ENCODE measurements around the gene CSF1R. TPM values are rescaled to one million over a fixed set of nuclear protein-coding genes. Genes with fewer than 3 reads are reported as not detected.

The CSF1R gene
- total and polyA plus RNA-seq, 2 donors from 2014 or later: 7.5 to 55.8 TPM

DNA sequence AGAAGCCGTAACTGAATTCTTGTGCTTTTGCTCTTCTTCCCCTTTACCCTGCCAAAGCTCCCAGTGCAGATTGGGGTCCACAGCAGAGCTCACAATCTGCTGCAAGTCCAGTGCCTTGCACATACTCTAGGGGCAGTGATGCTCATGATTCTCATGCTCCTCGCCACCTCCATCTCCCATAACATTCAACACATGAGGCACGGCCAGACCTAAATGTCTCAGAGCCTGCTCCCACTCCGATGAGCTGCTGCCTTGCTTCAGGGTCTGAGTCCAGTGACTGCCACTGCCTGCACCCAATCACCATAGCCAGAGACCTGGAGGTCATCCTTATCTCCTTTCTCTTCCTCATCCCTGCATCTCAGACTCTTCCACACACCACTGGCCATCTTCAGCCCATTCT lies 10.5 kb downstream of the CSF1R start:
- intact Hi-C loops (cut with DNase I): no loop called here
- DNase-seq: peak in 1 of 5 donors; percentile 17

GRCh38 chr5:150075233-150075632 lies 11.1 kb downstream of the CSF1R start:
- Histone ChIP-seq H3K9me3 (ENCODE audit: control insufficient read depth in 2 of 3, insufficient read depth in 1 of 3, low read length in 3 of 3) (no peaks in the 10 kb centered on the region), H3K27me3 (ENCODE audit: control insufficient read depth, insufficient read depth, low read length) (no peaks in the 10 kb centered on the region), H3K27ac (ENCODE audit: low read depth in 2 of 2, low read length in 2 of 2) (no peak overlapping the region), H3K4me1 (ENCODE audit: control insufficient read depth in 2 of 3, insufficient read depth in 2 of 3, low read depth in 1 of 3, low read length in 3 of 3) (no peaks in the 10 kb centered on the region), H3K9ac (ENCODE audit: low read length in 3 of 3) (no peak overlapping the region), H3K36me3 (ENCODE audit: control insufficient read depth in 2 of 3, insufficient read depth in 3 of 3, low read length in 3 of 3) (no peaks in the 10 kb centered on the region), H3K4me3 (ENCODE audit: low read length in 3 of 3) (no peak overlapping the region)
- FAIRE-seq: no peak
- intact Hi-C loops (cut with DNase I): no loop called here
- DNase-seq: peak in 1 of 5 donors; percentile 11
- TF ChIP-seq, protein P1, sequence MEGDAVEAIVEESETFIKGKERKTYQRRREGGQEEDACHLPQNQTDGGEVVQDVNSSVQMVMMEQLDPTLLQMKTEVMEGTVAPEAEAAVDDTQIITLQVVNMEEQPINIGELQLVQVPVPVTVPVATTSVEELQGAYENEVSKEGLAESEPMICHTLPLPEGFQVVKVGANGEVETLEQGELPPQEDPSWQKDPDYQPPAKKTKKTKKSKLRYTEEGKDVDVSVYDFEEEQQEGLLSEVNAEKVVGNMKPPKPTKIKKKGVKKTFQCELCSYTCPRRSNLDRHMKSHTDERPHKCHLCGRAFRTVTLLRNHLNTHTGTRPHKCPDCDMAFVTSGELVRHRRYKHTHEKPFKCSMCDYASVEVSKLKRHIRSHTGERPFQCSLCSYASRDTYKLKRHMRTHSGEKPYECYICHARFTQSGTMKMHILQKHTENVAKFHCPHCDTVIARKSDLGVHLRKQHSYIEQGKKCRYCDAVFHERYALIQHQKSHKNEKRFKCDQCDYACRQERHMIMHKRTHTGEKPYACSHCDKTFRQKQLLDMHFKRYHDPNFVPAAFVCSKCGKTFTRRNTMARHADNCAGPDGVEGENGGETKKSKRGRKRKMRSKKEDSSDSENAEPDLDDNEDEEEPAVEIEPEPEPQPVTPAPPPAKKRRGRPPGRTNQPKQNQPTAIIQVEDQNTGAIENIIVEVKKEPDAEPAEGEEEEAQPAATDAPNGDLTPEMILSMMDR (IDR thresholded peaks at IDR 0.05; ENCODE audit: borderline replicate concordance, extremely low read depth, insufficient read depth): no peak

More for the DNA sequence above, 10.5 kb downstream of the CSF1R start:
- TF ChIP-seq, protein P1 (IDR thresholded peaks at IDR 0.05; ENCODE audit: borderline replicate concordance, extremely low read depth, insufficient read depth): no peak
- H3K27ac ChIP-seq (ENCODE audit: low read depth in 2 of 2, low read length in 2 of 2): no peak overlapping the region
- FAIRE-seq: no peak
- no peaks in the 10 kb centered on the region for H3K9me3 ChIP-seq (ENCODE audit: control insufficient read depth in 2 of 3, insufficient read depth in 1 of 3, low read length in 3 of 3)
- no peak overlapping the region for H3K4me3 ChIP-seq (ENCODE audit: low read length in 3 of 3)
- no peaks in the 10 kb centered on the region for H3K27me3 ChIP-seq (ENCODE audit: control insufficient read depth, insufficient read depth, low read length)
- no peak overlapping the region for H3K9ac ChIP-seq (ENCODE audit: low read length in 3 of 3)
- no peaks in the 10 kb centered on the region for H3K36me3 ChIP-seq (ENCODE audit: control insufficient read depth in 2 of 3, insufficient read depth in 3 of 3, low read length in 3 of 3)
- no peaks in the 10 kb centered on the region for H3K4me1 ChIP-seq (ENCODE audit: control insufficient read depth in 2 of 3, insufficient read depth in 2 of 3, low read depth in 1 of 3, low read length in 3 of 3)

DNA sequence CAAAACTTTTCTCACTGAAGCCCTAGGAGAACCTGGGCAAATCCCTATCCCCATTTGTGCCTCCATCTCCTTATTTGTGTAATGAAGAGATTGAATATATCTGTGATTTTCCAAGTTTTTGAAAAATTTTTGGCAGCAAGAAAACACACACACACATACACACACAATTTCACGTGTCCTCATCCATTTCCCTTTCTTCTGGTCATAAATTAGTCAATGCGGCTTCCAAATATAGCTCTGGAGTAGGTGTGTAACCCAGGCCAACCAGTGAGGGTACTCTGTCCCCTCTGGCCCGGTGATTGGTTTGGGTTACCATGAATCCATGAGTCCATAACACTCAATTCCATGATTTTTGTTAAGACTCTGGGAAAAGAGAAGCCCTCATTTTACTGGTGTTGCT lies 12.7 kb downstream of the CSF1R start:
- TF ChIP-seq, protein P1 (IDR thresholded peaks at IDR 0.05; ENCODE audit: borderline replicate concordance, extremely low read depth, insufficient read depth): no peak
- no peak for FAIRE-seq
- intact Hi-C loops (cut with DNase I): no loop called here

DNA sequence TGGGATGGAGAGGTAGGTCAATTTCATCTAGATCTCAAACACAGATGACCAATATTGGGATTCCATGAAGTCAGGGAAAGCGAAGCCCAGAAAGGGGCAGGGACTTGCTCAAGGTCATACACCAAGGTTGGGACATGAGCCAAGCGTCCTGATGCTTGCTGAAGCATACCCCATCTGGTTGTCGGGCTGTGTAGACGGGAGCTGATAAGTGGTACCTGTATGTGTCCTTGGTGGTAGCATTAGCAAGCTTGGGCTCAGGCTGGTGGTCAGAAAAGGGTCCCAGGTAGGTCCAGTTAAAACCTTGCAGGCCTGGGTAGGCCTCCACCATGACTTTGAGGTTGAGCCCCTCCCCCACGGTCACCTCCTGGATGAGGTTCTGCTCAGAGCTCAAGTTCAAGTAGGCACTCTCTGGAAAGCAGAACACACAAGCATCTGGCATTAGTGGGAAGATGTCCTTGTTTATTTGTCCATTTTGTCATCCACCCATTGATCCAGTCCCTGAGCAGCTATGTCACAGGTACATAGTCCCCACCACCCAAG lies 13.2 kb downstream of the CSF1R start:
- Histone ChIP-seq H3K9me3 (ENCODE audit: control insufficient read depth in 2 of 3, insufficient read depth in 1 of 3, low read length in 3 of 3) (no peaks in the 10 kb centered on the region), H3K9ac (ENCODE audit: low read length in 3 of 3) (no peak overlapping the region), H3K4me3 (ENCODE audit: low read length in 3 of 3) (no peak overlapping the region), H3K27ac (ENCODE audit: low read depth in 2 of 2, low read length in 2 of 2) (no peak overlapping the region), H3K27me3 (ENCODE audit: control insufficient read depth, insufficient read depth, low read length) (no peaks in the 10 kb centered on the region), H3K4me1 (ENCODE audit: control insufficient read depth in 2 of 3, insufficient read depth in 2 of 3, low read depth in 1 of 3, low read length in 3 of 3) (peaks cover 0 to 2% (median 0%) of the 10 kb centered on the region in 3 donors), H3K36me3 (ENCODE audit: control insufficient read depth in 2 of 3, insufficient read depth in 3 of 3, low read length in 3 of 3) (no peaks in the 10 kb centered on the region)
- intact Hi-C loops (cut with DNase I): no loop called here
- DNase-seq (peak in 1 of 5 donors; percentile 14), FAIRE-seq (no peak)
- TF ChIP-seq, protein P1 (IDR thresholded peaks at IDR 0.05; ENCODE audit: borderline replicate concordance, extremely low read depth, insufficient read depth): no peak

More for the DNA sequence above, 12.7 kb downstream of the CSF1R start:
- H3K9ac ChIP-seq (ENCODE audit: low read length in 3 of 3): no peak overlapping the region
- no peaks in the 10 kb centered on the region for H3K9me3 ChIP-seq (ENCODE audit: control insufficient read depth in 2 of 3, insufficient read depth in 1 of 3, low read length in 3 of 3)
- H3K4me1 ChIP-seq (ENCODE audit: control insufficient read depth in 2 of 3, insufficient read depth in 2 of 3, low read depth in 1 of 3, low read length in 3 of 3): no peaks in the 10 kb centered on the region
- DNase-seq: no peak
- H3K27me3 ChIP-seq (ENCODE audit: control insufficient read depth, insufficient read depth, low read length): no peaks in the 10 kb centered on the region
- H3K36me3 ChIP-seq (ENCODE audit: control insufficient read depth in 2 of 3, insufficient read depth in 3 of 3, low read length in 3 of 3): no peaks in the 10 kb centered on the region
- no peak overlapping the region for H3K4me3 ChIP-seq (ENCODE audit: low read length in 3 of 3)
- no peak overlapping the region for H3K27ac ChIP-seq (ENCODE audit: low read depth in 2 of 2, low read length in 2 of 2)

All from kidney (tissue), 14 donors.